SK-N-MC (cell line): ENCODE measurements around the gene C2CD2.

ENCODE experiments used
- EZH2 ChIP-seq: fragments of 200-600 bp; sonication (generic); IDR thresholded peaks from one replicate; pipeline ENCODE4 v1.6.1; 2017; ENCODE audit warnings: antibody characterized with exemption
- FOXP2 ChIP-seq: optimal IDR thresholded peaks from 2 replicates; pipeline ENCODE3; 2011; ENCODE audit warnings: mild to moderate bottlenecking, moderate library complexity; ENCODE audit not compliant: insufficient read depth; ENCODE audit errors: extremely low read length, control extremely low read depth
- POLR2AphosphoS5 ChIP-seq: IDR thresholded peaks from 2 replicates; pipeline ENCODE4 v1.6.1; 2012; ENCODE audit warnings: mild to moderate bottlenecking, low read depth, low read length, borderline replicate concordance

DNA sequence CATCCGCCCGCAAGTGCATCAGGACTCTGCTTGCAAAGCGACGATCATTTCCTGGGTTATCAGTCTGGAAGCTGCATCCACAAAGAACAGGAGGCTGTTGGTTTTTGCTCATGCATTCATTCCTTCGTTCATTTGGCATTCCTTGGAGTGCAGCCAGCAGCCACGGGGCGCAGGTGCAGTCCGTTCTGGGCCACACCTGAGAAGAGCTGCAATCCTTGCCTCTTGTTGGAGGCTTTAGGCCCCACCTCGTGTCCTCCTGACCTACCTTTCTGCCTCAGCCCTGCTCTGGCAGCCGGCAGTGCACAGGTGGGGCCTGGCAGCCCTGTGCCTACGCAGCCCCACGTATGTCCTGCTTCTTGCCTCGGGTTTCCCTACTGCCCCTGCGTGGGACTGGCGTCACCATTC lies 19.6 kb upstream of the C2CD2 start:
- no peak for TF ChIP-seq EZH2
- TF ChIP-seq POLR2AphosphoS5 = no peak
- TF ChIP-seq FOXP2 = no peak
